HepG2 (cell line): ENCODE measurements around the gene DAB2IP. TPM values are rescaled to one million over a fixed set of nuclear protein-coding genes. Genes with fewer than 3 reads are reported as not detected.
A peak's percentile ranks its signal among the peaks of the same experiment; 100 is the strongest.

Experiments used
- AGO2 ChIP-seq: fragments of 200-400 bp; formaldehyde crosslinking; optimal IDR thresholded peaks from 2 replicates; pipeline ENCODE3; 2017; ENCODE audit warnings: mild to moderate bottlenecking, low read depth, low read length, moderate library complexity
- ARNT ChIP-seq: fragments of 450-650 bp; IDR thresholded peaks from 2 replicates; pipeline ENCODE4 v1.6.1; 2017
- BRCA1 ChIP-seq: sonication (generic); formaldehyde crosslinking; IDR thresholded peaks from 2 replicates; pipeline ENCODE4 v1.4.0; 2020; ENCODE audit warnings: missing genetic modification reagents
- EP300 ChIP-seq, 3 experiments: sonication (generic) in 1 of 3; formaldehyde crosslinking in 1 of 3; IDR thresholded peaks; 2 replicates each; pipeline versions ENCODE4 v1.5.1 to v1.6.1; 2011 to 2020; ENCODE audit warnings: low read depth in 2 of 3, low read length in 2 of 3, borderline replicate concordance in 1 of 3, improper control_type of control experiment in 1 of 3, mild to moderate bottlenecking in 1 of 3, missing genetic modification reagents in 1 of 3, moderate library complexity in 1 of 3
- HHEX ChIP-seq: IDR thresholded peaks from 2 replicates; pipeline ENCODE4 v1.6.1; 2016; ENCODE audit warnings: control low read depth
- MTA3 ChIP-seq: sonication (generic); formaldehyde crosslinking; IDR thresholded peaks from 2 replicates; pipeline ENCODE4 v1.4.0; 2020; ENCODE audit warnings: missing genetic modification reagents
- NPAS2 ChIP-seq: sonication (generic); formaldehyde crosslinking; IDR thresholded peaks from 2 replicates; pipeline ENCODE4 v1.8.0; 2022; ENCODE audit warnings: mild to moderate bottlenecking, missing genetic modification reagents, borderline replicate concordance
- PHF20 ChIP-seq: sonication (generic); formaldehyde crosslinking; IDR thresholded peaks from 2 replicates; pipeline ENCODE4 v1.5.0; 2020; ENCODE audit warnings: mild to moderate bottlenecking, missing genetic modification reagents
- PHF8 ChIP-seq: sonication (generic); formaldehyde crosslinking; IDR thresholded peaks from 2 replicates; pipeline ENCODE4 v1.5.0; 2020; ENCODE audit warnings: missing genetic modification reagents
- RERE ChIP-seq: IDR thresholded peaks from 2 replicates; pipeline ENCODE4 v1.6.1; 2016; ENCODE audit warnings: low read depth, missing genetic modification reagents, missing compliant biosample characterization
- SOX5 ChIP-seq: IDR thresholded peaks from 2 replicates; pipeline ENCODE4 v1.6.1; 2016; ENCODE audit warnings: borderline replicate concordance
- ZBTB42 ChIP-seq: sonication (generic); formaldehyde crosslinking; IDR thresholded peaks from 2 replicates; pipeline ENCODE4 v1.5.0; 2020; ENCODE audit warnings: mild to moderate bottlenecking, missing genetic modification reagents
- ZIK1 ChIP-seq: sonication (generic); formaldehyde crosslinking; IDR thresholded peaks from 2 replicates; pipeline ENCODE4 v1.5.0; 2020; ENCODE audit warnings: mild to moderate bottlenecking, low read depth, missing genetic modification reagents, borderline replicate concordance
- ZNF230 ChIP-seq: sonication (generic); formaldehyde crosslinking; IDR thresholded peaks from 2 replicates; pipeline ENCODE4 v1.4.0; 2020; ENCODE audit warnings: mild to moderate bottlenecking, missing genetic modification reagents
- ZNF512B ChIP-seq: sonication (generic); formaldehyde crosslinking; IDR thresholded peaks from 2 replicates; pipeline ENCODE4 v1.5.1; 2020; ENCODE audit warnings: missing genetic modification reagents, mild to moderate bottlenecking, borderline replicate concordance
- ZNF770 ChIP-seq: sonication (generic); formaldehyde crosslinking; IDR thresholded peaks from 2 replicates; pipeline ENCODE4 v1.5.0; 2020; ENCODE audit warnings: mild to moderate bottlenecking, missing genetic modification reagents
- polyA plus RNA-seq, 8 experiments: library from polyadenylated mRNA; depleted of rRNA in 3 of 8; stranded (reverse) in 7 of 8; unstranded in 1 of 8; fragments of >200 nt; fragmentation: Illumina TruSeq in 4 of 8; extraction: Trizol in 4 of 8; gene quantifications; 2 replicates each; pipeline versions ENCODE4 v1.2.1 to v1.2.3, GENCODE V29; 2011 to 2016; ENCODE audit warnings: low read depth in 4 of 8, missing spikeins in 1 of 8, mixed read lengths in 1 of 8; ENCODE audit not compliant: insufficient read depth in 1 of 8
- total RNA-seq, 5 experiments: library from RNA; depleted of rRNA; stranded (reverse); fragments of >200 nt; fragmentation: Illumina TruSeq; extraction: Trizol; gene quantifications; 2 replicates each; pipeline ENCODE4 v1.2.3, GENCODE V29; 2016; ENCODE audit warnings: low read depth in 1 of 5
- TF ChIP-seq, protein P1 (sequence below), 2 experiments: sonication (generic) in 1 of 2; formaldehyde crosslinking in 1 of 2; IDR thresholded peaks; 2 replicates each; pipeline versions ENCODE4 v1.4.0 to v1.6.1; 2018 to 2020; ENCODE audit warnings: missing genetic modification reagents in 2 of 2, borderline replicate concordance in 1 of 2, low read depth in 1 of 2, mild to moderate bottlenecking in 1 of 2, missing biosample characterization in 1 of 2

DAB2IP gene
- total and polyA plus RNA-seq, 2 of the 13 experiments (the other 11 are each of a cell fraction or from before 2014, with no cell fraction given), result 25.3 to 37.9 TPM

- TF ChIP-seq RERE (CRISPR knock-in tag), result no peak
- no peak for TF ChIP-seq PHF20
- no peak for TF ChIP-seq HHEX (CRISPR knock-in tag)
- TF ChIP-seq MTA3 (CRISPR knock-in tag), result no peak
- no peak for TF ChIP-seq SOX5 (CRISPR knock-in tag)
- peak; percentile 37 for TF ChIP-seq AGO2
- peak; percentile 37; the same call in 1 of the 2 replicates for TF ChIP-seq PHF8 (CRISPR knock-in tag)
- no peak for TF ChIP-seq ZBTB42 (CRISPR knock-in tag)
- no peak for TF ChIP-seq BRCA1
- no peak for TF ChIP-seq ZNF770
- TF ChIP-seq ZNF230 (CRISPR knock-in tag), result no peak
- no peak for TF ChIP-seq NPAS2 (CRISPR knock-in tag)
- no peak for TF ChIP-seq ZIK1
- TF ChIP-seq EP300 (IDR thresholded peaks at IDR 0.05; ENCODE audit: low read depth in 2 of 2, low read length in 2 of 2), result no peak
- no peak; the same call in 1 of the 2 replicates for TF ChIP-seq EP300 (CRISPR knock-in tag; IDR thresholded peaks at IDR 0.05; ENCODE audit: borderline replicate concordance)
- TF ChIP-seq, protein P1, sequence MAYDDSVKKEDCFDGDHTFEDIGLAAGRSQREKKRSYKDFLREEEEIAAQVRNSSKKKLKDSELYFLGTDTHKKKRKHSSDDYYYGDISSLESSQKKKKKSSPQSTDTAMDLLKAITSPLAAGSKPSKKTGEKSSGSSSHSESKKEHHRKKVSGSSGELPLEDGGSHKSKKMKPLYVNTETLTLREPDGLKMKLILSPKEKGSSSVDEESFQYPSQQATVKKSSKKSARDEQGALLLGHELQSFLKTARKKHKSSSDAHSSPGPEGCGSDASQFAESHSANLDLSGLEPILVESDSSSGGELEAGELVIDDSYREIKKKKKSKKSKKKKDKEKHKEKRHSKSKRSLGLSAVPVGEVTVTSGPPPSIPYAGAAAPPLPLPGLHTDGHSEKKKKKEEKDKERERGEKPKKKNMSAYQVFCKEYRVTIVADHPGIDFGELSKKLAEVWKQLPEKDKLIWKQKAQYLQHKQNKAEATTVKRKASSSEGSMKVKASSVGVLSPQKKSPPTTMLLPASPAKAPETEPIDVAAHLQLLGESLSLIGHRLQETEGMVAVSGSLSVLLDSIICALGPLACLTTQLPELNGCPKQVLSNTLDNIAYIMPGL (CRISPR knock-in tag; IDR thresholded peaks at IDR 0.05; ENCODE audit: borderline replicate concordance in 1 of 2, low read depth in 1 of 2), result peak in 1 of 2 experiments; percentile 36; a peak in 1 of 4 replicates
- no peak for TF ChIP-seq ARNT
- no peak for TF ChIP-seq ZNF512B
- TF ChIP-seq, all 625 proteins: peak for 42
Measured at GRCh38 chr9:121737481-121737931, 86.1 kb downstream of the DAB2IP start (continued).
